ENCODE results near the gene RPS6KB1. TPM values are rescaled to one million over a fixed set of nuclear protein-coding genes. Genes with fewer than 3 reads are reported as not detected.

The RPS6KB1 gene
- total and polyA plus RNA-seq, 2 donors from 2014 or later = 10.5 to 34.8 TPM

GRCh38 chr17:59892251-59892923 is 534 bp upstream of the RPS6KB1 start:
- Histone ChIP-seq H3K36me3 (ENCODE audit: control insufficient read depth in 2 of 3, insufficient read depth in 3 of 3, low read length in 3 of 3) (peaks cover 0 to 4% (median 2%) of the 10 kb centered on the region in 3 donors), H3K9ac (ENCODE audit: low read length in 3 of 3) (peak overlapping the region; percentile 52 to 95 (median 59)), H3K4me1 (ENCODE audit: control insufficient read depth in 2 of 3, insufficient read depth in 2 of 3, low read depth in 1 of 3, low read length in 3 of 3) (peaks cover 0 to 7% (median 4%) of the 10 kb centered on the region in 3 donors), H3K27me3 (ENCODE audit: control insufficient read depth, insufficient read depth, low read length) (no peaks in the 10 kb centered on the region), H3K4me3 (ENCODE audit: low read length in 3 of 3) (peak overlapping the region; percentile 73 to 99 (median 94)), H3K9me3 (ENCODE audit: control insufficient read depth in 2 of 3, insufficient read depth in 1 of 3, low read length in 3 of 3) (no peaks in the 10 kb centered on the region), H3K27ac (ENCODE audit: low read depth in 2 of 2, low read length in 2 of 2) (peak overlapping the region; percentile 2 to 63)
- TF ChIP-seq, protein P1, sequence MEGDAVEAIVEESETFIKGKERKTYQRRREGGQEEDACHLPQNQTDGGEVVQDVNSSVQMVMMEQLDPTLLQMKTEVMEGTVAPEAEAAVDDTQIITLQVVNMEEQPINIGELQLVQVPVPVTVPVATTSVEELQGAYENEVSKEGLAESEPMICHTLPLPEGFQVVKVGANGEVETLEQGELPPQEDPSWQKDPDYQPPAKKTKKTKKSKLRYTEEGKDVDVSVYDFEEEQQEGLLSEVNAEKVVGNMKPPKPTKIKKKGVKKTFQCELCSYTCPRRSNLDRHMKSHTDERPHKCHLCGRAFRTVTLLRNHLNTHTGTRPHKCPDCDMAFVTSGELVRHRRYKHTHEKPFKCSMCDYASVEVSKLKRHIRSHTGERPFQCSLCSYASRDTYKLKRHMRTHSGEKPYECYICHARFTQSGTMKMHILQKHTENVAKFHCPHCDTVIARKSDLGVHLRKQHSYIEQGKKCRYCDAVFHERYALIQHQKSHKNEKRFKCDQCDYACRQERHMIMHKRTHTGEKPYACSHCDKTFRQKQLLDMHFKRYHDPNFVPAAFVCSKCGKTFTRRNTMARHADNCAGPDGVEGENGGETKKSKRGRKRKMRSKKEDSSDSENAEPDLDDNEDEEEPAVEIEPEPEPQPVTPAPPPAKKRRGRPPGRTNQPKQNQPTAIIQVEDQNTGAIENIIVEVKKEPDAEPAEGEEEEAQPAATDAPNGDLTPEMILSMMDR (IDR thresholded peaks at IDR 0.05; ENCODE audit: borderline replicate concordance, extremely low read depth, insufficient read depth) = no peak
- intact Hi-C loops (cut with DNase I) = no loop called here
- no peak for FAIRE-seq
- DNase-seq = peak in 2 of 5 donors; percentile 45 to 87

GRCh38 chr17:59893676-59894100 is 767 bp downstream of the RPS6KB1 start:
- H3K9ac ChIP-seq (ENCODE audit: low read length in 3 of 3) = peak overlapping the region; percentile 52 to 95 (median 88)
- H3K4me1 ChIP-seq (ENCODE audit: control insufficient read depth in 2 of 3, insufficient read depth in 2 of 3, low read depth in 1 of 3, low read length in 3 of 3) = peaks cover 0 to 7% (median 4%) of the 10 kb centered on the region in 3 donors
- FAIRE-seq = no peak
- intact Hi-C loops (cut with DNase I) = no loop called here
- H3K9me3 ChIP-seq (ENCODE audit: control insufficient read depth in 2 of 3, insufficient read depth in 1 of 3, low read length in 3 of 3) = no peaks in the 10 kb centered on the region
- peak in 2 of 5 donors; percentile 51 to 79 for DNase-seq
- TF ChIP-seq, protein P1 (IDR thresholded peaks at IDR 0.05; ENCODE audit: borderline replicate concordance, extremely low read depth, insufficient read depth) = no peak
- H3K27me3 ChIP-seq (ENCODE audit: control insufficient read depth, insufficient read depth, low read length) = no peaks in the 10 kb centered on the region
- peak overlapping the region; percentile 73 to 99 (median 94) for H3K4me3 ChIP-seq (ENCODE audit: low read length in 3 of 3)
- H3K36me3 ChIP-seq (ENCODE audit: control insufficient read depth in 2 of 3, insufficient read depth in 3 of 3, low read length in 3 of 3) = no peaks in the 10 kb centered on the region
- peak overlapping the region; percentile 74 to 79 for H3K27ac ChIP-seq (ENCODE audit: low read depth in 2 of 2, low read length in 2 of 2)

DNA sequence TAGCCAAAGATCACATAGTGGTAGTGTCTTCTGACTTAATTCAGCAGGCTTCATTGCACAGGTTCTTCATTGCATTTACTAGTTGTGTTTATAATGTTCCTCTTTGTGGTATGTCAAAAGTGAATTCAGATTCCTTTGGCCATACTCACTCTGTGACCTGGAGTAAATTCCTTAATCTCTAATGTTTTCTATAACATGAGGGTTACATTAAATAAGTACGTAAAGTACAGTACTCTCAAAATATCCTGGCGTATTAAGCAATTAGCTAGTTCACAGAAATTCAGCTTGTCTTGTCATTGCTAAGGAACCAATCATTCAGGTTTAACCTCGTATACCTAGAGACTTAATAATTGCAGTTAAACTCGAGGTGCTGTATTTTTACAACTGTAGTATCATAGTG is 4.2 kb downstream of the RPS6KB1 start:
- Histone ChIP-seq H3K36me3 (ENCODE audit: control insufficient read depth in 2 of 3, insufficient read depth in 3 of 3, low read length in 3 of 3) (no peaks in the 10 kb centered on the region), H3K4me1 (ENCODE audit: control insufficient read depth in 2 of 3, insufficient read depth in 2 of 3, low read depth in 1 of 3, low read length in 3 of 3) (peaks cover 0 to 7% (median 0%) of the 10 kb centered on the region in 3 donors), H3K27me3 (ENCODE audit: control insufficient read depth, insufficient read depth, low read length) (no peaks in the 10 kb centered on the region), H3K9me3 (ENCODE audit: control insufficient read depth in 2 of 3, insufficient read depth in 1 of 3, low read length in 3 of 3) (no peaks in the 10 kb centered on the region), H3K27ac (ENCODE audit: low read depth in 2 of 2, low read length in 2 of 2) (no peak overlapping the region), H3K4me3 (ENCODE audit: low read length in 3 of 3) (no peak overlapping the region), H3K9ac (ENCODE audit: low read length in 3 of 3) (no peak overlapping the region)
- TF ChIP-seq, protein P1 (IDR thresholded peaks at IDR 0.05; ENCODE audit: borderline replicate concordance, extremely low read depth, insufficient read depth) = no peak
- no peak for DNase-seq
- FAIRE-seq = no peak
- intact Hi-C loops (cut with DNase I) = no loop called here

All from kidney (tissue), 14 donors.